HG03571 (cell line): Measurements from ENCODE around the gene ZC3H12D.
"Not testable (repeated sequence)": the region's sequence is repeated elsewhere in the genome, so short reads cannot be mapped to it uniquely, and the experiment has no call there.

Experiments used
- ATAC-seq: cut with Tn5 transposase; IDR thresholded peaks from one replicate; pipeline ENCODE4 v1.9.1; 2021; ENCODE audit not compliant: unreplicated experiment

ZC3H12D gene

DNA sequence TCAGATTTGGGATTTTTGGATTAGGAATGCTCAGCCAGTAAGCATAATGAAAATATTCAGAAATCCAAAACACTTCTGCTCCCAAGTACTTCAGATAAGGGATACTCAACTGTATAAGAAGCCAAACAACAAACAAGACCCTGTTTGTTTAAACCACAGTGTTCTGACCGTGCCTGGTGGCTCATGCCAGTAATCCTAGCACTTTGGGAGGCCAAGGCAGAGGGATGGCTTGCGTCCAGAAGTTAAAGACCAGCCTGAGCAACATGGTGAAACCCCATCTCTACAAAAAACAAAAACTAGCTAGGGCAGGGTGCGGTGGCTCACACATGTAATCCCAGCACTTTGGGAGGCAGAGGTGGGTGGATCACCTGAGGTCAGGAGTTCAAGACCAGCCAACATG, 24.6 kb downstream of the ZC3H12D start:
- ATAC-seq, result not testable (repeated sequence)

DNA sequence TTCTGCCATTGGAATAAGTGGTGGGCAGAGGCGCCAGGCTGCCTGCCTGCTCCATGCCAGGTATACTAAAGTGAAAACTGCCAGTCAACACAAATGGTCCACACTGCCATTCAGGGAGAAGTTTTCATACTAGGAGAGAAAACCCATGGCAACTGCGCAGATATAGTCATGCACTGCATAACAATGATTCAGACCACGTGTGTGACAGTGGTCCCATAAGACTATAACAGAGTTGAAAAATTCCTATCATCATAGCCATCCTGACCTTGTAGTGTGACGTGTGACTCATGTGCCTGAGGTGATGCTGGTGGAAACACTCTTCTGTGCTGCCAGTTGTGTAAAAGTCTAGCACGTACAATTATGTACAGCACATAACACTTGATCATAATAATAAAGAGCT, 25.1 kb downstream of the ZC3H12D start:
- no peak for ATAC-seq

DNA sequence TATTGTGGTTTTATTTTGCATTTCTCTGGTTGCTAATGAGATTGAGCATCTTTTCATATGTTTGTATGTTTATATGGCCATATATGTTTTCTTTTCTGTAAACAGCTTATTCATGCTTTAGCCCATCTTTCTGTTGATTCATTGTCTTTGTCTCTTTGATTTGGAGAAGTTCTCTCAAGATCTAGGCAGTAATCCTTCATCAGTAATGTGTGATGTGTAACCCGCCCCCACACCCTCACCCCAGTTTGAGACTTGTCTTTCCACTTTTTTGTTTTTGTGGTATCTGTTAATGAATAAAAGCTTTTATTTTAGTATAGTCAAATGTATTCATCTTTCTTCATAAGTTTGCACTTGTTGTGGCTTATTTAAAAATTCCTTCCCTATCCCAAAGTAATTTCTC, 26.0 kb downstream of the ZC3H12D start:
- ATAC-seq, result no peak

DNA sequence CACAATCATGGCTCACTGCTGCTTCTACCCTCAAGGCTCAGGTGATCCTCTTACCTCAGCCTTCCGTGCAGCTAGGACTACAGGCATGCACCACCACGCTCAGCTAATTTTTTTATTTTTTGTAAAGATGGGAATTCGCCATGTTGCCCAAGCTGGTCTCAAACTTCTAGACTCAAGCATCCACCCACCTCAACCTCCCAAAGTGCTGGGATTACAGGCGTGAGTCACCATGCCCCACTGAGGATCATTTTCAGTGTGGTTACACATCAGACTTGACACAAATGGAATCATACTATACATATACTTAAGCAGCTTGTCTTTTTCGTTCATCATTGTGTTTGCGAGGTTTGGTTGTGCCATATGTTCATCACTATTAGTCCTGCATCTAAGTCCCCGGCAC, 26.6 kb downstream of the ZC3H12D start:
- ATAC-seq, result no peak

DNA sequence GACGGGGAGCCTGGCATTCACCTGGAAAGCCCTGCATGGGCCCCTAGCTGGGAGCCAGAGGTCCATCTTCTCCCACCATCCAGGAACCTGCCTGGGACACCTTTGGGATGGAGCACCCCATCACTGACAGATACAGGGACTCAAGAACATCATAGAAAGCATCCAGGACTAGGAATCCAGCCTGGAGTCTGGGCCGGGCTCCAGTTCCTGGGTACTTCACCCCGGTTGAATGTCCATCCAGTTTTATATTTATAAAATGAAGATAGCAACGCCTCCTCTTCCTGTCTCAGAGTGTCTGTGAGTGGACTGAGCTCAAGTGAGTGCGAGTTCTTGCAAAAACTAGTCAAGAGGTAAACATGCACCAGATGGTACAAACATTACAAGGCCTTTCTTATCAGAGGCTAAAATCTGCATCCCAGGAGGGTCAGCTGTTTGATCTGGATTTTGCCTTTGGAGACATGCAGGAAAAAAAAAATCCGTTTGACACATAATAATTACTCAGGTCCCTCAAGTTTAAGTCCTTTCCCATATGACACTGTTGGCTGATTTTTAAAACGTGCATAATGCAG, 27.4 kb downstream of the ZC3H12D start:
- ATAC-seq, result no peak

DNA sequence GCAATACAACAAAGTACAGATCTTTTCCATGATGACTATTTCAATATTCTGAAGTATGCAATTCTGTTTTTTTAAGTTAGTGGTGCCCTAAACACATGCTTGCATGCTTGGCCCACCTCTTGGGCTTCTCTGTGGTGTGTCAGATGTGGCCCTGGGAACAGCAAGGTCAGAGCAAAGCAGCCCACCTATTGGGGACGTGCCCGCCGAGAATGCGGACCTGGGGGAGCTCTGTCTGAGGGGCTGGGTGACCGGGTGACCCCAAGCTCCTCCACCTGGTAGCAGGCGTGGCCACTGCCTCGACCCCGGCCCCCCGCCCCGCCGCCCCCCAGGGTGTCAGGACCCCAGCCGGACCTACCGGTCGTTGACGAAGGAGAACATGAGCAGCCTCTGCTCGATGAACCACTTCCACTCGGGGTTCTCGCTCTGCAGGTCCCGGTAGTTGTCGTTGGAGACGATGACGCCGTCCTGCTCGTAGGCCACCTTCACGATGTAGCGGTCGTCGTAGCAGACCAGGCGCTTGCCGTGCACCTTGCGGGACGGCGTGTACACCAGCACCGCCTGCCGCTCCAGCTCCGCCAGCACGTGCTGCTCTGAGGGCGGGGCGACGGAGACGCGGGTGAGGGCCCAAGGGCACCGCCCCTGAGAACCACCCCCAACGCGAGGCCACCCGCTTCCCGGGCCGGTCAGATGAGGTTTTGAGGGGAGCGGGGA, 28.3 kb downstream of the ZC3H12D start:
- ATAC-seq, result no peak

DNA sequence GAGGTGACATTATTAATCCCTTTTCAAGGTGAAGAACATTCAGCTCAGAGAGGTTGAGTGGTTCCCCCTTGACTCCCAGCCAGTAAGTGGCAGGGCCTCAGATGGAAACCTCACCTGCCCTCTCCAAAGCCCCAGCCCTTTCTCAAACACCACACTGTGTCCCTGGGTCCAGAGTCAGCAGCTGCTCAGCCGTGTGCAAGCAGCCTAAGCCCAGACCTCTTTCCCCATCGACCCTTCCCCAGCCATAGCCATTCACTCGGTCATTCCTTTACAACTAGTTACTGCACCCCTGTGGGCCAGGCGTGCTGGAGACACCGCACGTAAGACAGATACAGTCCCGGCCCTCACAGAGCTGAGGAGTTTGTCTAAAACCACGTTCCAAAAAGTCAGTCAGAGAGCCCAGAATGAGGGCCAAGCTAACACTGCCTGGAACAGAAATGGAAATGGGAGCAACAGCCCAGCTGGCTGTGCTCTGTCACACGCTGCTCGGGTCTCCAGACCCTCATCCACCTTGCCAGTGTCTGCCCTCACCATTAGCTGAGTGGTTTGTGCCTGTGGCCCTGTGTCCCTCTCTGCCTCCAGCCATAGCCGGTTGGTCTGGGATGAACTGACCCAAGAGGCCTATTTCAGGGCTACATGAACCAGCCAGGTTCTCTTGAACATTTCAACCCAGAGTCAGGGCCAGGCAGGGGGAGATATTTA, 29.6 kb downstream of the ZC3H12D start:
- ATAC-seq, result no peak

DNA sequence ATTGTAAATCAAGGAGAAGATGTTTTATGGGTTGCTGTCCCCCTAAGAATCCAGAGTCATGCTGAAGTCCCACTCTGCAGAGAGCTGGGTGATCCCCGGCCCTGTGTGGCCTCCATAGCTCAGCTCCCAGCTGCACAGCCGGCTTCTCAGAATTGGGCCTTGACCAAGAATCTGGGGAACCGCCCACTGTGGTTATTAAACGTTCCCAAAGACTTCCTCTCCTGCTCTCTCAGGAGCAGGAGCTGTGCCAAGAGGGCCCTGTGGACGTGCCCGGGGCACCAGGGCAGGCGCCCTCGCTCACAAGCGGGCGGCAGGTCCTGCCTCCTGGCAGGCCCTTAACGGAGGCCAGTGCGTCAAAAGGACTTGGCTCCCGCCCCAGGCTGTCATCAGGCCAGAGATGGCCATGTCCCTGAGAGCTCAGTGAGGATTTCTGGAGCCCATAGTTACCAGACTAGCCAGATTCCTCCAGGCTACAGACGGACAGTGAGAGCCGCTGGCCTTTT, 30.4 kb downstream of the ZC3H12D start:
- ATAC-seq, result no peak

DNA sequence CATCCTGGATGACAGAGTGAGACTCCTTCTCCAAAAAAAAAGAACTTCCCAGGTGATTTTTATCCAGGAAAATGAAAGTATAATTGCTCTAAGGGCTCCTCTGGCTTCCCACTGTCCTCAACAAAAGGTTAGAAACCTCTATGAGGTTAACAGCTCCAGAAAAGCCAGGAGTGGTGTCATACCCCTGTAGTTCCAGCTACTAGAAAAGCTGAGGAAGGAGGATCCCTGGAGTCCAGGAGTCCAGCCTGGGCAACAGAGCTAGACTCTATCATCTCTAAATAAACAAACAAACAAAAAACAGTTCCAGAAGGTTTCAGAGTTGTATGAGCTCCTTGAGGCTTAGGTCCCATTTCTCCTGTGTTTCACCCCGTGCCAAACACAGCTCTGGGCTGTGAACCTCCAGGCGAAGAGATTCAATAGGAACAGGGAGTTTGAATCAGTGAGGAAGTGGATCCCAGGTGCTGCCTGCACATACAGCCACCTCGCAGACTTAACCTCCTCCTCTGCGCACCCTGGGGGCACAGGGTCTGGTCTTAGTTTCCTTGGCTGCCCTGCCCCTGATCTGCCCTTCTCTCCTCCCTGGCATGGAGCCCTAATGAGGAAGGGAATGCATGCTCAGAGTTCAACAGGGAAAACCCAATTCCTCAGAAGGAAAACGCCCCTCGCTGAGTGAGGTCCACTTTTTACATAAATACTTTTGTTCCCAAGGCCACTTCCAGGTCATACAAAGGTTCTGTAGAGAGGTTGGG, 31.0 kb downstream of the ZC3H12D start:
- no peak for ATAC-seq

DNA sequence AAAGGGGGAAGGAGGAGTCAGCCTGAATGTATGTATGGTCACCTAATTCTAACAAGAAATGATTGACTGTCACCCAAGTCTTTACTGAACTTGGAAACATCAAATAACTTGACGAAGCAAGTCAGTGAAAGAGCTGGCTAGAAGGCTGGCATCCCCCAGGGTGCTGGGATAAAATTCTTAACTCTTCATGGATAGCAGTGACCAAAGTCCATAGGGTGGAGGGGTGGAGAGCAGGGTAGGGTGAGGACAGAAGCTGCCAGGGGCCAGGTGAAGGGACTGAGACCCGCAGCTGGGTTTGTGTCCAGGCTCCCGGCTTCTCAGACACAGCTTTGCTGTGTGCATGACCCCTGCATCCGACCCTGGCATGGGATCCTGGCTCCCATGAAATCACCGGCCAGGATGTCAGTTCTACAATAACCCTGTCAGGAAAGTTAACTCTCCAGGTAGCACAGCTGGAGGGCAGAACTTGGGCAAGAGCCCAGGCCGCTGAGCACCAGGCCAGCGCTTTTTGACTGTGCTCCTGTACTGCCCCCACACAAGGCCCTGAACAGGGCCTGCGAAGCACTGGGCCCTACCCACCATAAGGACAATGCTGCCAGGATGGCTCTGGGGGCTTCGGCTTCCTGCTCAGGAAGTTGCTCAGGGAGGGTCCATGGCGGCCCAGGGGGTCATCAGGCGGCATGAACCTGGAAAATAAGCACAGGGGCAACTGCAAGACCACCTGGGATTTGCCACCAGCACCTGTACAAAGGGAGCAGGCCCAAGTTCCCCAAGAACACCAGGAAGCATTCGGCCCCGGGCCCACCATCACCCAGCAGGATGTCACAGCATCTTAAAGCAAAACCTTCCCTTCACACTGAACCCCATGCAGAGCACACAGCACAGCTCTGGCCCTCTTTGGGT, 32.5 kb downstream of the ZC3H12D start:
- ATAC-seq, result no peak

DNA sequence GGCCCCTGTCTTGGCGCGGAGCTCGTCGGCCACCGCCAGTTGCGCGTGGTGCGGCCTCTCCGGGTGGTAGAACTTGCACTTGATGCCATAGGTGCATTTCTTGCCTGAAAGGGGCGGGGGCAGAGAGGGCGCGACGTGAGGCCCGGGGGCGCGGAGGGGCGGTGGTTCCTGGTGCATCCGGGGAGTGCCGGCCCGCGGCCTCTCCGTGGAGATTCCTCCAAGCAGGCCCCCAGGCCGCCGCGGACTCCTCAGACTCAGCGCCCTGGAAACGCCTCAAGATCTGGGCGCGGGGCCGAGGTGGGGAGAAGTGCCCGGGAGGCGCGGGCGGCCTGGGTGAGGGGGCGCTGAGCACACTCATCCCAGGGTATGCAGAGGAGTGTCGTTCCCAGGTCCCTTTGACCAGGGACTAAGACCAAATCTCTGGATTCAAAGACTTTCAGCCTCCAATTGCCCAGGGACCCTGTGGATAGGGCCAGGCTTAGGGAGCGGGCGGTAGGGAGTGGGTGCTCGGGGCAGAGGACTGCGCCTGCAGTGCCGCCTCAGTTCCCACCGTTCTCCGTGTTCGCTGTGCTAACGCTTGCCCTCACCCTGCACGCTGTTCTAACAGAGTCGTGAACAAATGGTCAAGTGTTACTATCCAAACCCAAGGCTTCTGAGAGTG, 33.3 kb downstream of the ZC3H12D start:
- ATAC-seq, result no peak

DNA sequence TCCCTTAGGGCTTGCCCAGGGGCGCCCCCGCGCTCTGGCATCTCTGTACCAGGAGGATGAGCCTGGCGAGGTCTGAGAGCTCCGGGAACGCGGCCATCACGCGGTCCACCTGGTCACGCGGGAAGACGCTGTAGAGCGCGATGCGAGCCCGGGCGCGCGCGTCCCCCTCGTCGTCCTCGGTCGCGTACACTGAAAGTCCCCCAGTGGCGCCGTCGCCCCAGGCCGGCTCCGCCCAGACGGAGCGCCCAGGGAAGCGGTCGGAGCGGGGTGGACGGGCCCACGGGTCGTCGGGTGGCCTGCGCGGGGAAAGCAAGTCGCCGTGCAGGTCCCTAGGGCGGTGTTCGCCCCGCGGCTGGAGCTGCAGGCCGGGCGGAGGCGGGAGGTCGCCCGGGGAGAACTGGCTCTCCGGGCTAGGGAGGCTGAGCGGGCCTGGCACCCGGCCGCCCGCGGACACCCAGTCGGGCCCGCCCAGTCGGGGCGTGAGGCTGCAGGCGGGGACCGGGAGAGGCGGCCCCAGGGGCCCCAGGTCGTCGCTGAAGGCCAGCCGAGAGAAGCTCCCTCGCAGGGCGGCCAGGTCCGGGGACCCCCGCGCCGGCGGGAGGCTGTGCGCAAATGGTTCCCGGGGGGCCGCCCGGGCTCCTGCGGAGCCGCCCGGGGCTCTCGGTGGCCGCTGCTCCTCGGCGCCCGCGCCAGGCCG, 34.0 kb downstream of the ZC3H12D start:
- ATAC-seq, result no peak

DNA sequence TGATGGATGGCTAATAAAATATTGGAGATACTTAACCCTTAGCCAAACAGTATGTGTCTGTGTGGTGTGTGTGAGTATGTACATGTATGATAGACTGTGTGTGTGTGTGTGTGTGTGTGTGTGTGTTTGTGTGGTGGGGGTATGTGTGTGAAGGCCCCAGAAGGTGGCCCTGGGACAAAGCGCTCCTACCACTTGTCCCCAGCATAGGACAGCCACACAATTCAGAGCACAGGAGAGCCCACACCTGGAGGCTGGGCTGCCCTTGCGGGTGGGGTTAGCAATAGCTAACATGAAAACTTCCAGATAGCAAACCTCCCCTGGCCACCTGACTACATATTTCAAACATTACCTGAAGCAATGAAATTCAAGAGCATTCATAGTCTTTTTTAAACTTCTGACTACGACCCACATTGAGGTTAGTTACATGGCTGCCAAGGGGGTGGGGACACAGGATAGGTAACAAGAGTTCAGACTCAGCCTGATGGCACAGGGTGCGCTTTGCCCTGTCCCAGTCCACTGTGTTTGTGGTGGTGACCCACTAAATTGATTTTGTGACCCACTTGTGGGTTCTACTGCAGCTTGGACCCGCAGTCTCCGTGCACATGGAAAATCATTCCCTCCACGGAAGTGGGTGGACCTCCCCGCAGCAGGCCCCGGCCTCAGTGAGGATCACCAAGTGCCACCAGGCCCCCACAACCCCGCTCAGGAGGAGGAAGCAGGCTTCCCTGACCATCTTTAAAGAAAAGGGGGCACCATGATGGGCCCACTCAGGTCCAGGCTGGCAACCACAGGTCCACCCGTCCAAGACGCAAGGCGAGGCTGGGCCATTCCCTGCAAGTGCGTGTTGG, 34.8 kb downstream of the ZC3H12D start:
- no peak for ATAC-seq

DNA sequence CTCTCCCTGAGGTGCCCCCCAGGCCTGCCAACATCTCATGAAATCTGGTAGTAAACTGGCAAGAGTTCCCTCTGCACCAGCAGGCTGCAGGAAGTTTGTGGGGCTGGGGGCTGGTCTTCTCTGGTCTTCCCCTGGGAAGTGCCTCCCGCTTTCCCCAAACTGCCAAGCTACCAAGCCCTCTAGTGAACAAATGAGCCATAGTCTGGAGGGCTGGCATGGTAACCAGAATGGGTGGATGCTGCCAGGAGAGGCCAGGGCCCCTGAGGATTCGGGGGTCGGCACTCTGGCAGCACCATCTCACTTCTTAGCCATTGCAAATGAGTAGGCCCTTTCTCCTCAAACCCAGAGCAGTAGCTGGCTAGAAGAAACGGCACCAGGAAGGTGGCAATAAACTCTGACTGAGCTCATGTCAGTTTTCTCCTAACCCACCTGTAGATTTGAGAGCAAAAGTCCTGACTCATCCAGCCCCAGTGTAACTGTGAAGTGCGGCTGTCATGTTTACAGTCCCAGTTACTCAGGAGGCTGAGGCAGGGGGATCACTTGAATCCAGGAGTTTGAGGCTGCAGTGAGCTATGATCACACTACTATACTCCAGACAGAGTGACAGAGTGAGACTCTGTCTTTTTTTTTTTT, 35.9 kb downstream of the ZC3H12D start:
- ATAC-seq, result no peak

DNA sequence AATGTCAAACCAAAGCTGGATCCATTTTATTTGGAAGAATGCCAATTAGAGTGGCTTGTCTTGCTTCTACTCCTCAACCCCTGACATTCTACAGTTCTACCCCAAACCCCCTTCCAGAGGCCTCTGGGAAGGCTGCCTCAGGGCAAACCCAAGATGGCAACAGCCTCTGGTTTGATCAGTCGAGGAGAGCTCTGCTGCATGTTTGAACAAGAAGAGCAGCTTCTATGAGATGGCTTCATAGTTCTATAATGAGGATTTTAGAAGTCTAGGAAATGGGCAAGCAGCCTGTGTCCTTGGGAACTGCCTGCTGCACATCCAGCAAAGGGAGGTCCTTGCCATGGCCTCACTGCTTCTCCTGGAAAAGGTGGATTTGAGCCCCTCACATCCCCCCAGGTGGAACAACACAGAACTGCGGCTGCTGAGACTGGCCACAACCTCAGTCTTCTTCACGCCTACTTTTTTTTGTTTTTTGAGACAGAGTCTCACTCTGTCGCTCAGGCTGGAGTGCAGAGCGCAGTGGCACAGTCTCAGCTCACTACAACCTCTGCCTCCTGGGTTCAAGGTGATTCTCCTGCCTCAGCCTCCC, 37.9 kb downstream of the ZC3H12D start:
- ATAC-seq, result no peak

DNA sequence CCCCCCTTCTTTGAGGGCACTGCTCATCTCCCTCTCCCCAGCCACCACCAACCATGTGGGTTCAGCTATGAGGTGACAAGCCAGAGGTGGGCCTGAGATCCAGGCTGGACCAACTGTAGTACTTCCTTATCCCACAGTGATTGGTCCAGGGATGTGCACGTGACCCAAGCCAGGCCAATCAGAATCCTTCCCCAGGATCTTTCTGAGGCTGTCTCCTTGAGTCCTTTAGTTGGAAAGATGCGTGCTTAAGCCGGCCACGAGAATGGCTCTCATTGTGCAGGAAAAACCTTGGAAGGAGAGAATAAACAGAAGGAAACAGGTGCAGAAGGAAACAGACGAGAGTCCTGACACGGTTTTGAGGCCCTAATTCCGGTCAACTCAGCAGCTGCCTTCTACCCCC, 39.2 kb downstream of the ZC3H12D start:
- no peak for ATAC-seq

DNA sequence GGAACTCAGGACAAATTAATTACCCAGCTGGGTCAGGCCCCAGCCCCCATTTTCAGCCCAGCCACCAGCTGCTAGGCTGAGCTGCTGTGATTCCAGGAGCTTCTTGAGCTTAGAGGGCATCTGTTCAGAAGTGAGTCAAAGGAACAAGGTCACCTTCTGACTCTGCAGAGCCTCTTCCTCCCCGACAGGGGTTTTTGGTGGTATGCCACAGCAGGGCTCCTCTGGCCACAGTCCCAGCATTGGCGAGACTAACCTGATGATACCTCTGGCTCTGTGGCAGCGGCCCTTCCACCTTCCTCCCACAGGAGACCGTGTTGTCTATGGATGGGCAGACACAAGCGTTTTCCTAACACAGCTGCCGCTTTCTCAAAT, 39.7 kb downstream of the ZC3H12D start:
- ATAC-seq, result no peak
